Right atrium auricular region (tissue), 2 donors: ENCODE data around the gene IFITM10. TPM values are rescaled to one million over a fixed set of nuclear protein-coding genes. Genes with fewer than 3 reads are reported as not detected.

Source experiments
- DNase-seq: peaks from one replicate; pipeline ENCODE4 v3.0.0-alpha.2; 2019; ENCODE audit warnings: low spot score
- H3K27ac ChIP-seq, 2 donors: fragments of 200-600 bp; sonication (generic); 1 replicate in 1 of 2; 2 replicates in 1 of 2; pipeline ENCODE4 v1.5.1; 2016 to 2019
- H3K27me3 ChIP-seq, 2 donors: fragments of 200-600 bp; sonication (generic); one replicate each; pipeline versions ENCODE4 v1.5.1 to v1.6.0; 2017 to 2019
- H3K36me3 ChIP-seq: fragments of 200-600 bp; sonication (generic); one replicate; pipeline ENCODE4 v1.5.1; 2016
- H3K4me1 ChIP-seq, 2 donors: fragments of 200-600 bp; sonication (generic); one replicate each; pipeline versions ENCODE4 v1.5.1 to v1.6.0; 2017 to 2019
- H3K4me3 ChIP-seq, 2 donors: fragments of 200-600 bp; sonication (generic); 1 replicate in 1 of 2; 2 replicates in 1 of 2; pipeline ENCODE4 v1.5.1; 2017 to 2019; ENCODE audit warnings: mild to moderate bottlenecking in 1 of 2, moderate library complexity in 1 of 2
- H3K9me3 ChIP-seq, 2 donors: fragments of 200-600 bp; sonication (generic); one replicate each; pipeline ENCODE4 v1.5.1; 2019
- total RNA-seq, 2 donors: library from RNA; depleted of rRNA; stranded (reverse); fragments of >200 nt; gene quantifications; one replicate each; pipeline ENCODE4 v1.1.0, GENCODE V29; 2016
- TF ChIP-seq, protein P1 (sequence below), 2 donors: fragments of 200-600 bp; sonication (generic); IDR thresholded peaks; one replicate each; pipeline ENCODE4 v1.5.1; 2019; ENCODE audit warnings: antibody characterized with exemption in 2 of 2

IFITM10 gene
- total RNA-seq, 2 donors from 2014 or later = 0.37 to 0.47 TPM

DNA sequence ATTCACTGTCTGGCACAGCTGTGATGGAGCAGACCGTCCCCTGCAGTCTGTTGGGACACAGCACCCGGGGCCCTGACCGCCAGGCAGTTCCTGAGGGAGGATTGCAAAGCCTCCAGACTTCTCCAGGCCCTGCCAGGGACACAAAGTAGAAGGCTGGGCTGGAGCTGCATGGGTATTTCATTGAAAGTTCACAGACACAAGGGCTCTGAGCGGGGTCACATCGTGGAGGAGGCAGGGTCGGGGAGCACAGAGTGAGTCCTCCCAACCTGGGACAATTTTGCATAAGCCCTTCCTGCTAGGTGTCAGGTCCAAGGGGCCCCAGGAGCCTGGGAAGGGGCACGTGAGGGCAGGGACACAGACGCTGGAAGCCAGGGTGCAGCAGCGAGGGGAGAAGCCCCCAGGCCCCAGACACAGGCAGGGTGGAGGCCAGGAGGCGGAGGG, 15.7 kb downstream of the IFITM10 start:
- no peak for DNase-seq
- H3K4me3 ChIP-seq = no peak overlapping the region
- H3K4me1 ChIP-seq = no peaks in the 10 kb centered on the region
- H3K36me3 ChIP-seq = no peaks in the 10 kb centered on the region
- no peak overlapping the region for H3K27ac ChIP-seq
- H3K27me3 ChIP-seq = no peaks in the 10 kb centered on the region
- TF ChIP-seq, protein P1, sequence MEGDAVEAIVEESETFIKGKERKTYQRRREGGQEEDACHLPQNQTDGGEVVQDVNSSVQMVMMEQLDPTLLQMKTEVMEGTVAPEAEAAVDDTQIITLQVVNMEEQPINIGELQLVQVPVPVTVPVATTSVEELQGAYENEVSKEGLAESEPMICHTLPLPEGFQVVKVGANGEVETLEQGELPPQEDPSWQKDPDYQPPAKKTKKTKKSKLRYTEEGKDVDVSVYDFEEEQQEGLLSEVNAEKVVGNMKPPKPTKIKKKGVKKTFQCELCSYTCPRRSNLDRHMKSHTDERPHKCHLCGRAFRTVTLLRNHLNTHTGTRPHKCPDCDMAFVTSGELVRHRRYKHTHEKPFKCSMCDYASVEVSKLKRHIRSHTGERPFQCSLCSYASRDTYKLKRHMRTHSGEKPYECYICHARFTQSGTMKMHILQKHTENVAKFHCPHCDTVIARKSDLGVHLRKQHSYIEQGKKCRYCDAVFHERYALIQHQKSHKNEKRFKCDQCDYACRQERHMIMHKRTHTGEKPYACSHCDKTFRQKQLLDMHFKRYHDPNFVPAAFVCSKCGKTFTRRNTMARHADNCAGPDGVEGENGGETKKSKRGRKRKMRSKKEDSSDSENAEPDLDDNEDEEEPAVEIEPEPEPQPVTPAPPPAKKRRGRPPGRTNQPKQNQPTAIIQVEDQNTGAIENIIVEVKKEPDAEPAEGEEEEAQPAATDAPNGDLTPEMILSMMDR (IDR thresholded peaks at IDR 0.05) = no peak
- H3K9me3 ChIP-seq = peaks cover 6 to 16% of the 10 kb centered on the region in 2 donors

DNA sequence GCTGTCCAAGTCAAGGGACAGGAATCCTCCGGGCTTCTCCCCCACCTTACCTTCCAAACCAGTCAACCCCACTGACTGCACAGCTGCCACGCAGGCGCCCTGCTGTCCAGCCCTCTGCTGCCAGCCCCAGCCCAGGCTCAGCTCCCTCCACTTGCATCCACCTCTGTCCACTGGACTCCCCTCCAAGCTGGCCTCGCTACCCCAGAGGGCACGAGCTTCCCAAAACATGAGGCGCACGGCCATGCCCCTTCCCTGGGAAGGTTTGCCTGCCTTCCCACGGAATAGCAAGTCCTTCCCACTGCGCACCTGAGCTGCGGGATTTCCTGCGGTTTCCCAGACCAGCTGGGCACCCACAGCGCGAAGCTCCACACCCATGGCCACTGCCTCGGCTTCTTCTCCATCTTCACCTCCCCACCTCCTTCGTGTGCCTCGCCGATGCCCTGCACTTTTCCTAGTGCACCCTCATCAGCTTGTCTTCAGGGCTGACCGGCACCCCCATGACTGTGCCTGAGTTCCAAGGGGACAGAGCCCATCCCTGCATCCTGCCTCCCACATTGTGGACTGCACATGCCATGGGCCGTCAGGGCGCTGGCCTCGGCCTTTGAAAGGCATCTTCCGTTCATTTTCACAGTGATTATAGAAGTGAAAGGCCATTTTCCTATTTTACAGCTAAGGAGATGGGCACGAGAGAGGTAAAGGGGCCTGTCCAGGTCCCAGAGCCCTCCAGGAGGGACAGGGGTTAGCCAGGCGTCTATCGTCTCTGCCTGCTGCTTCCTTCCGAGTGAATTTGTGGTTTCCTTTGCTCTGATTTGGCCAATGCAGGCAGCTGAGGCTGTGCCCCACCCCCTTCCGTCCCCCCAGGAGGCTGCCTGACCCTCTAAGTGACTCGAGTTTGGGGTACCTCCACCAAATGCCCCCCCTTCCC, 16.4 kb downstream of the IFITM10 start:
- TF ChIP-seq, protein P1 (IDR thresholded peaks at IDR 0.05) = no peak
- H3K9me3 ChIP-seq = peaks cover 6 to 16% of the 10 kb centered on the region in 2 donors
- no peaks in the 10 kb centered on the region for H3K27me3 ChIP-seq
- no peak overlapping the region for H3K4me3 ChIP-seq
- no peak overlapping the region for H3K27ac ChIP-seq
- H3K36me3 ChIP-seq = no peaks in the 10 kb centered on the region
- no peaks in the 10 kb centered on the region for H3K4me1 ChIP-seq
- no peak for DNase-seq

DNA sequence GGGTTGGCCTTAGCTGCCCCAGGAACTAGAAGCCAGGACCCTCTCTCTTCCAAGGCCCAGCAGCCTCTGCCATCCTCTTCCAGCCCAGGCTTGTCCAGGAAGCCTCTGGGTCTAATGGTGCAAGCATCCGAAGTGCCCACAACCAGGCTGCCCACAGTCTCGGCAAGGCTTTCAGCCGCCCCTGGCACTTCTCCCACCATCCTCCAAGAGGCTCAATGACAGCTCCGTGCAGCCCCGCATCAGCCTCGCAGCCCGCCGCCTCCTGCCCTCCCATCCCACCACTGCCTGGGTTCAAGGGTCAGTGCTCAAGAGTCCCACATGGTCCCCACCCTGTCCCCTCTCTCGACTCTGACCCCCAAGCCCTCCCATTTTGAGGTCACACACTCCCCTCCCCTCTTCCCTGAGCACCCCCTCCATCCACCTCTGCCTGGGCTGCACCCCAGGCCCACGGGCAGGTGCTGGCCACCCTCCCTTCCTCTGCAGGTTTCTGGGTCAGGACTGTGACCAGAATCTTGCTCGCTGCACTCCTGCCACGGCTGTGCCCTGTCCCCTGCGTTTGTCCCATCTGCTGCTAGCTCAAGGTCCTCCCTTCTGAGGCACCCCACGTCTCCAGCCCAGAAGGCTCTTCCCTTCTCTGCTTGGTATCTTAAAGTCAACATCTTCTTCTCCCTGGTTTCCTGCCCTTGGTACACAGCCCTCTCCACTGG, 17.2 kb downstream of the IFITM10 start:
- TF ChIP-seq, protein P1 (IDR thresholded peaks at IDR 0.05) = no peak
- peaks cover 6 to 16% of the 10 kb centered on the region in 2 donors for H3K9me3 ChIP-seq
- no peaks in the 10 kb centered on the region for H3K27me3 ChIP-seq
- no peak for DNase-seq
- H3K4me1 ChIP-seq = no peaks in the 10 kb centered on the region
- H3K4me3 ChIP-seq = no peak overlapping the region
- H3K27ac ChIP-seq = no peak overlapping the region
- no peaks in the 10 kb centered on the region for H3K36me3 ChIP-seq

DNA sequence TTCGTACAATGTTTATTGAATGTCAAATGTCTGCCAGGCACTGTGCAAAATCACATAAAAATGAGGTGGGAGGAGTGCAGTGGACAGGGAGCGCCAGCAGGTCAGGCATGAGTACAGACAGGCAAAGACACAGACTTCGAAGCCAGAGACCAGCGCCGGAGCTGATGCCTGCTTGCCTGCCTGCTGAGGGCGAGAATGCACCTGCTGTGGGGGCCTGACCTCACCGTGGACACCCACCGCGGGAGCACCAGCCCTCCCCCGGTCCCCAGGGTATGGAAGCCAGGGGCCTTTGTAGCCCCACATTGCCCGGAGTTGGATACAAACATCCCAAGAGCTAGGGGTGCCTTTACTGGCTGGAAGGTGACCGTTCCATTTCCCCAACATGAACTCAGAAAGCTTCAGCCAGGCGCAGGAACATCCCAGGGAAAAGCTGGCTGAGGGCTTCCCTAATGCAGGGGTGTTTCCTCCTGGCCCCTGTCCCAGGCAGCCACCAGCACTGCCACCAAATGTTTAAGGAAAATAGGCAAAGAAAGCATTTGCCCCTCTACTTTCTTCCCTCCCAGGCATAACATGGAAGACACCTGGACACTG, 17.9 kb downstream of the IFITM10 start:
- no peak overlapping the region for H3K27ac ChIP-seq
- no peaks in the 10 kb centered on the region for H3K4me1 ChIP-seq
- no peak overlapping the region for H3K4me3 ChIP-seq
- no peaks in the 10 kb centered on the region for H3K27me3 ChIP-seq
- H3K9me3 ChIP-seq = peaks cover 6 to 16% of the 10 kb centered on the region in 2 donors
- no peaks in the 10 kb centered on the region for H3K36me3 ChIP-seq
- TF ChIP-seq, protein P1 (IDR thresholded peaks at IDR 0.05) = no peak
- DNase-seq = no peak

DNA sequence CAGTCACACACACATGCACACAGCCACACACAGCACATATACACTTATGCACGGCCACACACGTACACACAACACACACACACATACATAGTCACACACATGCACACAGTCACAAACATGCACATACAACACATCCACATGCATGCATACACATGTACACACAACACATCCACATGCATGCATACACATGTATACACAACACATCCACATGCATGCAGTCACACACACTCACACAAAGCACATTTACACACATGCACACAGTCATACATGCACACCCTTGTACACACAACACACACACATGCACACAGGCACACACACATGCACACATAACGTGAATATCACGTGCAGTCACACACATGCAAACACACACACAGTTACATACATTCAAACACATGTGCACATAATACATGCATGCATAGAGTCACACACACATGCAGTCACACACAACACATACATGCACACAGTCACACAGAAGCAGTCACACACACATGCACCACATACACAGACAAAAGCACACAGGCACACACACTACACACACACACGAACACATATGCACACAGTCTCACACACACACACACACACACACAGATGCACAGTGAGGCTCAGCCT, 18.8 kb downstream of the IFITM10 start:
- no peak overlapping the region for H3K4me3 ChIP-seq
- H3K36me3 ChIP-seq = no peaks in the 10 kb centered on the region
- no peak for DNase-seq
- no peaks in the 10 kb centered on the region for H3K27me3 ChIP-seq
- H3K9me3 ChIP-seq = peaks cover 2 to 6% of the 10 kb centered on the region in 2 donors
- no peak overlapping the region for H3K27ac ChIP-seq
- TF ChIP-seq, protein P1 (IDR thresholded peaks at IDR 0.05) = no peak
- no peaks in the 10 kb centered on the region for H3K4me1 ChIP-seq
